Measurements from ENCODE around the gene ZCCHC4.

The ZCCHC4 gene

GRCh38 chr4:25379591-25379990, 67.0 kb downstream of the ZCCHC4 start:
- no peak for DNase-seq

DNA sequence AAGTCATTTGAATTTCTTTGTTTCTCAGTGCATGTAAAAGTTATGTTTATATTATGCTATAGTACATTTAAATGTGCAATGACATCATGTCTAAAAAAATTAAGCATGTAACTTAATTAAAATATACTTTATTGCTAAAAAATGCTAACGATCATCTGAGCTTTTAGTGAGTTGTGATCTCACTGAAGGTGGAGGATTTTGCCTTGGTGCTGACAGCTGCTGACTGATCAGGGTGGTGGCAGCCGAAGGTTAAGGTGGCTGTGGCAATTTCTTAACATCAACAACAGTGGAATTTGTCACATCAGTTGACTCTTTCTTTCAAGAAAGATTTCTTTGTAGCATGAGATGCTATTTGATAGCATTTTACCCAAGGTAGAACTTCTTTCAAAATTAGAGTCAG, 71.1 kb downstream of the ZCCHC4 start:
- no peak for DNase-seq

- no peak for DNase-seq
These were observed 74.4 kb downstream of the ZCCHC4 start for GRCh38 chr4:25386926-25387325.

GRCh38 chr4:25397305-25397704, 84.7 kb downstream of the ZCCHC4 start:
- DNase-seq = no peak

DNA sequence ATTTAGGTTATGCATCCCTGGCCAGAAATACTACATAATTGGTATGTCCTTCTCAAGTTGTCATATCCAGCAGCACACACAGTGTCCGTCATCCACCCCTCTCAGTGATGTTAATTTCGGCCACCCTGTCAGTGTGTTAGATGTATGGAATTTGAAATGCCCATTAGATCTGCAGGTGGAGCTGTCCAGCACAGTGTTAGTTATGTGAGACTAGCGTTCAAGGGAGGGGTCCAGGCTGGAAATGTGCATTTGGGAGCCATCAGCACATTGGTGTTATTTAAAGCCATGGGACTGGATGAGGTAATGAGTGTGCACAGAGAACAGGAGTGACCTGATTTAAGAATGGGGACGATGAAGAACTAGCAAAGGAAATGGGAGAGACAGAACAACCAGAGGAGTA, 86.9 kb downstream of the ZCCHC4 start:
- DNase-seq = no peak

DNA sequence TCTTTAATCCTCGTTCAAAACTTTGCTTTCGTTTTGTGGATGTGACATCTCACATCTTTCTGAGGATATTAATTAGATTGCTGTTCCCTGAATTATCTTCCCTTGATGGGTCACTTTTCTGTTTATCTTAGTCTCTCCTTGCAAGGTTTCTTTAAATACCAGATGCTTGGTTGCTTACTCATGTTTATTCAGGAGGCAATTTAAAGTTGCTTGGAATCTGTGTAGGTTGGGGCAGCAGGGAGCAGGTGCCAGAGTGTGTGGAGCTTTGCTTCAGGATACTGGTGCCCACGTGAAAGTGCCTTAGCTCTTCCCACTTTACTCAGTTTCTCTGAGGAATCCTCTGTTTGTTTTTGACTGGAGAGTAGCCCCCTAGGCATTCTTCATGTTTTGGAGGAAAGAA, 88.5 kb downstream of the ZCCHC4 start:
- no peak for DNase-seq

- no peak for DNase-seq
These were observed 89.9 kb downstream of the ZCCHC4 start for GRCh38 chr4:25402521-25402920.

DNA sequence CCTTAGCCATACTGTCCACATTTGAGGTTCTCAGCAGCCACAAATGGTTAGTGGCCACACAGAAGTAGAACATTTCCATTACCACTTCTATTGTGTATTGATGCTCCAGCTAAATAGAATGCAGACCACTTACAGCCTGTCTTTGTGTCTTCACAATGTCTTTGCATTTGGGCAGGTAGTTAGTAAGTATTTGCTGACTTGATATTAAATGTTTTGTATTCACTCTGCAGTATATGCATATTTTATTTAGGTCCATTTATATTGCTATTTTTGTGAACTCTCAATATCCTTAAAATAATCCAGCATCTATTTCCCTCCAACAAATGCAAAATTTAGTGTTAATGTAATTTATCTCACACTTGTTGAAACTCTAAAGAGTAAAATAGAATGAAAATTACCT, 91.1 kb downstream of the ZCCHC4 start:
- DNase-seq = no peak

DNA sequence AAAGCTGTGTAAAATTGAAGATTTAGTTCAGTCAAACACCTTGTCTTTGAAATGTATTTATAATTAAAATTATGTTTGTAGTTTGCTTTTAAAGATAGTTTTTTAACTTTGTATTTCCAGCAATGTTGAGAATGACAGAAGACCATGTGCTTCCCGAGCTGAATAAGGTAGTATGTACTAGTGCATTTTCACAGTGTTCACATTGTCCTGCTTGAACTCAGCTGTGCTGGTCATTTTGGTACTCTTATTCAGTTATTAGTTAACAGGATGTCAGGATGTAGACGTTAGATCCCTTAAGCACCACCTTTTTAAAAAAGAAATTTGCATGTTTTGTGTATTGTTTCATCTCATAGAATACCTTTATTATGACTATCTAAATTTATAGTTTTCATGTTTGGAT, 92.9 kb downstream of the ZCCHC4 start:
- no peak for DNase-seq

DNA sequence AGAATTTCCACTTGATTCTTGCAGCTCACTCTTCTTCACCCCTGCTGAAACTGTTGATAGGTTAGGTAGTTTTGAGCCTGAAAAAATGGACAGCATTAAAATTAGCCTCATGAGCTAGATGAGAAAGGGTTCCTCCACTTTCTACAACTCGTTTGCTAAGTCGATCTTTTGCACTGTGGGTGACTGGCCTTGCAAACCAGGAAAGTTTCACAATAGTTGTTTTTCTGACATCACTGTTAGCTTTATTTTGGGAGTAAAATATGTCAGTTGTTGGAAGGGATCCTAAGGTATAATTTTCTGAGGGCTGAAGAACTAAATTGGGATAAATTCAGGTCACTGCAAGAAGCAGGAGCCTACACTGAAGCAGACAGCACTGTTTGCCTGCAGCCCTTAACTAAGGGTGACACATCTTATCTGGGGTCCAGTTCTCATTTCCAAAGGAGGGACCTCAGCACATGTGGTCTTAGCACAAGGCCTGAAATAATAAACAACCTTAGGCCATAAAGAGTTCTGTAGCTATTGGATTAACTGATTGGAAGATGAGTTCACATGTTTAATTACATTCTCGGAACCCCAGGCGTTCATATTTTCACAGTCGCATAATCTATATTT, 93.6 kb downstream of the ZCCHC4 start:
- no peak for DNase-seq

- no peak for DNase-seq
These were observed 98.4 kb downstream of the ZCCHC4 start for GRCh38 chr4:25410820-25411529.

- no peak for DNase-seq
These were observed 100.7 kb downstream of the ZCCHC4 start for GRCh38 chr4:25413261-25413660.

DNA sequence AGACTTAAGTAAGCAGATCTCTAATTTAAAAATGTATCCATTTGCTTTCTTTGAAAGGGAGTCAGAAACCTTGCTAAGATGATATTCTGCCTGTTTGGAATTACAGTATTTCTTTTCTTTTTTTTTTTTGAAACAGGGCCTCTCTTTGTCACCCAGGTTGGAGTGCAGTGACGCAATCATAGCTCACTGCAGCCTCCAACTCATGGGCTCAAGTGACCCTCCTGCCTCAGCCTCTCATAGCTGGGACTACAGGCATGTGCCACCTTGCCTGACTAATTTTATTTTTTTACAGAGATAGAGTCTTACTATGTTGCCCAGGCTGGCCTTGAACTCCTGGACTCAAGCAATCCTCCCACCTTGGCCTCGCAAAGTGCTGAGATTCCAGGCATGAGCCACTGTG, 104.4 kb downstream of the ZCCHC4 start:
- DNase-seq = no peak

Measured in NCI-H1105 (cell line).